NK-92 (cell line): ENCODE data around the gene ACACB.
"Not testable (repeated sequence)": the region's sequence is repeated elsewhere in the genome, so short reads cannot be mapped to it uniquely, and the experiment has no call there.

Experiments used
- DNase-seq: peaks from one replicate; lab custom pipeline; 2025; ENCODE audit not compliant: unreplicated experiment; lab: John Stamatoyannopoulos, UW

The ACACB gene

DNA sequence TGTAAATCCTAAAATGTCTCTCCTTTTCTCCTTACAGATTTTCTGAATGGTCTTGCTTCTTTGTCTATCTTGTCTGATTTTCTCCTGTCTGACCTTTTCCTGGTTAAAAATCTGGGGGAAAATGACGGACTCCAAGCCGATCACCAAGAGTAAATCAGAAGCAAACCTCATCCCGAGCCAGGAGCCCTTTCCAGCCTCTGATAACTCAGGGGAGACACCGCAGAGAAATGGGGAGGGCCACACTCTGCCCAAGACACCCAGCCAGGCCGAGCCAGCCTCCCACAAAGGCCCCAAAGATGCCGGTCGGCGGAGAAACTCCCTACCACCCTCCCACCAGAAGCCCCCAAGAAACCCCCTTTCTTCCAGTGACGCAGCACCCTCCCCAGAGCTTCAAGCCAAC is 23.0 kb downstream of the ACACB start:
- DNase-seq, result no peak

DNA sequence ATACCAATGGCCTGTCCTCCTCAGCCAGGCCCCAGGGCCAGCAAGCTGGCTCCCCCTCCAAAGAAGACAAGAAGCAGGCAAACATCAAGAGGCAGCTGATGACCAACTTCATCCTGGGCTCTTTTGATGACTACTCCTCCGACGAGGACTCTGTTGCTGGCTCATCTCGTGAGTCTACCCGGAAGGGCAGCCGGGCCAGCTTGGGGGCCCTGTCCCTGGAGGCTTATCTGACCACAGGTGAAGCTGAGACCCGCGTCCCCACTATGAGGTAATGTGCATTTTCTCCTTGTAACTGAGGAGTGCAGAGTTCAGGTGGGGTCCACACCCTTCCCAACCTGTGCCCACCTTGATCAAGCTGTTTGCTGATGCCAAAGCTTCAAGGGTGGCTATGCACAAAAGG is 23.4 kb downstream of the ACACB start:
- DNase-seq, result no peak

DNA sequence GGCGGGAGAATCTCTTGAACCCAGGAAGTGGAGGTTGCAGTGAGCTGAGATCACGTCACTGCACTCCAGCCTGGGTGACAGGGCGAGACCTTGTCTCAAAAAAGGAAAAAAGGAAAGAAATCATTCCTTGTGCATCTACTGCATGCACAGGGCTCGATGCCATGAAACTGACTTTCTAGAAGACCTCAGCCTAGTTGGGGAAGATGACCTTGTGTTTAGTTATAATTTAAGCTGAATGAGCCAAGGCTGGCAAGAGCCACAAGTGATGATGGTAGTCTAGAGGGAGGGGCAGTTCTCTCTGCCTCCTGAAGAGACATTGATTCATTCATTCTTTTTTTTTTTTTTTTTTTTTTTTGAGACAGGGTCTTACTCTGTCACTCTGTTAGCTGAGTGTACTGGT is 24.2 kb downstream of the ACACB start:
- no peak for DNase-seq

DNA sequence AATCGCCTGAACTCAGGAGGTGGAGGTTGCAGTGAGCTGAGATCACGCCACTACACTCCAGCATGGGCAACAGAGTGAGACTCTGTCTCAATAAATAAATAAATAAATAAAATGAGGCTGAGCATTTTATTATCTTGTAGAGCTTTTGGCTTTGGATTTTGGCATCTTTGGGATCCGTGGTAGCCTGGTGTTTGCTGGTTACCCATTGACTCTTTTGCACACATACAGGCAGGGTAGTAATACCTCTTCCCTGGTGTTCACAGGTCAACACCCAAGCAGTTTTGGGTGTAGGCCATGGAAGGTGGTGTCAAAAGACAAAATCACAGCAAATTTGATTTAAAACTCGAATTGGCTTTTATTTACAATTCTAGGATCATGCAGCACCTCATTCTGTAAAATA is 27.8 kb downstream of the ACACB start:
- DNase-seq, result no peak

DNA sequence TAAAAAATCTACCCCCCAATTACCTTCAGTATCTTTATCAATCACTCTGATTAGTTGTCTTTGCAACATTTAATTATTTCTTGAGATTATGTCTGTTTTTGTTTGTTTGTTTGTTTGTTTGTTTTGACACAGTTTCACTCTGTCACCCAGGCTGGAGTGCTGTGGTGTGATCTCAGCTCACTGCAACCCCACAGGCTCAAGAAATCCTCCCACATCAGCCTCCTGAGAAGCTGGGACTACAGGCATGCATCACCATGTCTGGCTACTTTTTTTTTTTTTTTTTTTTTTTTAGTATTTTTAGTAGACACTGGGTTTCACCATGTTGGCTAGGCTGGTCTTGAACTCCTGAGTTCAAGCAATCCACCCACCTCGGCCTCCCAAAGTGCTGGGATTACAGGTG is 30.7 kb downstream of the ACACB start:
- DNase-seq, result not testable (repeated sequence)

DNA sequence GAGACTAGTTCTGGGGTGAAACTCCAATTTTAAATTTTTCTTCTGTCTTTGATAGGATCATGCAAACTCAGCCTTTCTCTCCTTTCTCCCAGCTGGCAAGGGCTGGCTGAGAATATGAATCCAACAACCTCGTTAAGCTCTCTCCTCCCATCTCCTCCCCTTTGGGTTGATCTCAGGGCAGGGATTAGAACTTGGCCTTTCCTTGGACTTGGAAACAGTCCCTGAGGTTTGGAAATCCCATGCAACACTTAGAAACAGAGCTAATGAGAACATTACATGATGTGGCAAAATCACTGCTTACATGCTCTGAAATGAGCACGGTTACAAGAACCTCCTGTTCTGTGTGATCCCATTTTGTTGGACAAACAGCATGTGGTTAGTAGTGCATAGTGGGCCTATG is 31.6 kb downstream of the ACACB start:
- DNase-seq, result no peak

DNA sequence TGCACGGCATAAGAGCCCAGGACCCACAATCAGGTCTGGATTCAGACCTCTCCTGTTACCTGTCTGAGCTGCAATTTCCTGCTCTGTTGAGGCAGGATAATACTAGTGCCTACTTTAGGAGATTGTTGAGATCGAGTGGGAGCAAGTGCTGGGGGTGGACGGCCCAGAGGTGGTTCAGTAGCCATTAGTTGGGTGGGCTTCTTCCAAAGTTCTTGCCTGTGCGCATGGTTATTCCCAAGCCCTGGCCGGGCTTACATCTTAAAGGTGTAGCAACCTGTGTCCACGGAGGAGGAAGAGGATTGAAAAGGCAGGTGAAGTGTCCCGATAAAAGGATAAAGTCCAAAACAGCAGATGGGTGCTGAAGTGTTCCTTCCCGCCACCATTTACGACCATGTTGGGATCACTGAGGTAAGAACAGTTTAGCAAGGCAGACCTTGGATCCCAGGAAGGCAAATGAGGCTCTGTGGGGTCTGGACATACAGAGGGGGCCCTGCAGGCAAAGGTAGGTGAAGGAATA is 33.8 kb downstream of the ACACB start:
- no peak for DNase-seq

DNA sequence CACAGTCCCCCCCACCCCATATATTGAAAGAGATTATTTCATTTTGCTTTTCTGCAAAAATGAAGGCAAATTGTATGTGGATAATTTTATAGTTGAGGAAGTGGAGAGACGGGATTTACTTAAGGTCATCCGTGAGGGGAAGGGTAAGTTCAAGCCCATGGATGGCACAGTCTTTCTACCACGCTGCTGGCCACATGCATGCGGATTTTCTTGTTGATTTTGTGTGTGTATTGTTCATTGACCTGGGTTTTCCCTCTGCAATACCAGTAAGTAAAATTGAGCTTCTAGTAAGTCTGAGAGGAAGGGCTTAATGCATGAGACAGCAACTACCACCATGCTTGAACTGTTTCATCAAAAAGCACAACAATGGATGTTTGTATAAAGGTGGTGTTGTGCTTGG is 35.1 kb downstream of the ACACB start:
- DNase-seq, result no peak

DNA sequence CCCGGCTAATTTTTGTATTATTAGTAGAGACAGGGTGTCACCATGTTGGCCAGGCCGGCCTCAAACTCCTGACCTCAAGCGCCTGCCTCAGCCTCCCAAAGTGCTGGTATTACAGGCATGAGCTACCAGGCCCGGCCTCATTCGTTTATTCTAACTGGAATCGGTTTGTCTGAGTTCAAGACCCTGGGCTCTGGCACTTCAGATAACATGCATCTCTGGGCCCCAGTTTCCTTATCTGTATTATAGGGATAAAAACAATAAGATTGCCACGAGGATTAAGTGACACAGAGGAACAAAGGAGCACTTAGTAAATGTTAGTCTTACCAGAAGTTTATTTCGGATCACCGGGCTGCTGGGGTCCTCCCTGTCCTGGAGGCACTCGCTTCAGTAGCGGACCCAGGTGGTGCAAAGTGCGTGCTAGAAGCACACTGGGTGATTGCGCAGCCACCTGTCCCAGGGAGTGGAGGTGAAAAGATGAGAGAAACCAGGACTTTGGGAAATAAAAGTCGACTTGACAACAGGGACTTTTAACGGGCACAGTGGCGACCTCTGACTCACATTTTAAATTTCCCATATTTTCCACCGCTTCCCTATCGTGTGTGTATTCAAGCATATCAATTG is 37.5 kb downstream of the ACACB start:
- no peak for DNase-seq

DNA sequence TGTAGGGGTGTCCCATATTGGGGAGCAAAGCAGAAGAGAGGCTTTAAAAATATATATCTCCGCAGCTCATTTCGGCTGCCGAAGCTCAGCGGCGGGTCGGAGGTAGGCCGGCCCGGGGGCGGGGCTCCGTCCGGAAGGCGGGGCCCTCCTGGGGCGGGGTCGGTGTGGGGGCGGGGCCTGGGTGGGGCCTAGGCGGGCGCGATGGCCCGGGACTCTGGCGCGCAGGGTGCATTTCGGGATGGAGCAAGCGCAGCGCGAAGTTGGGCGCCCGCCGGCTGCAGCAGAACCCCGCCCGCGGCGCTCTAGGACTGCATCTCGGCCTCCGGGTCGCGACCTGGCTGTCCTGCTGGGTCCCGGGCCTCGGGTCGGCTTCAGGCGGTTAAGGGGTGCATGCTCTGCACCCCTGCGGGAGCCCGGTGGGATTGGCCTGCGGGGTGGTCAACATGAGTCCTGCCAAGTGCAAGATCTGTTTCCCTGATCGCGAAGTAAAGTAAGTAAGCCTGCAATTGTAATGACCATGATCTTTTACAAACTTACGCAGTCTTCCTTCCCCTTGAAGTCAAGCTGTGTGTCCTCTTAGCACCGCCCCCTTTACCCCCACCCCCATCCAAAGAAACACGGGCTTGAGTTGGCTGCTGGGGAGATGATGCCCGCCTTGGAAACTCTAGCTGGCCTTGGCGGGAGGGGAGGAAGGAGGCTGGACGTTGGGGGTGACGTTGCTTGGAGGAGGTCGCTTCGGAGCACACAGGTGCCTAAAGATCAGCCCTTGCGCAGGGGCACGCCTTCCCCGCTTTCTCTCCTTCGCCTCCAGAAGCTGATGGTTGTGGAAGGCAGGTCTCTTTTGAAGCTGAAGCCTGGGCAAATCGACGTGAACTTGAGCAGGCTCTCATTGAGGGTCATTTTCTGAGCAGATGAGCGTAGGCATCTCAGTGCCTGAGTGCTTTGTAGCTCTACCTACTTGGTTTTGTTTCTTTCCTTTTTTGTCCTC is 38.4 kb downstream of the ACACB start:
- no peak for DNase-seq

DNA sequence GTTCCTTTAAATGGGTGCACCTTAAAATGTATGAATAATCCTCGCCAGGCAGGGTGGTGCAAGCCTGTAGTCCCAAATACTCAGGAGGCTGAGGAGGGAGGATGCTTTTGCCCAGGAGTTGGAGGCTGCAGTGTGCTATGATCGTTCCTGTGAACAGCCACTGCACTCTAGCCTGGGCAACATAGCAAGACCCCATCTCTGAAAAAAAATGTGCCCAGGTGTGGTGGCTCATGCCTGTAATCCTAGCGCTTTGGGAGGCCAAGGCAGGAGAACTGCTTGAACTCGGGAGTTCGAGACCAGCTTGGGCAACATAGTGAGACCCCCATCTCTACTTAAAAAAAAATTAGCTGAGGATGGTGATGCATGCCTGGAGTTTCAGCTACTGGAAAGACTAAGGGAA is 39.6 kb downstream of the ACACB start:
- DNase-seq, result no peak

DNA sequence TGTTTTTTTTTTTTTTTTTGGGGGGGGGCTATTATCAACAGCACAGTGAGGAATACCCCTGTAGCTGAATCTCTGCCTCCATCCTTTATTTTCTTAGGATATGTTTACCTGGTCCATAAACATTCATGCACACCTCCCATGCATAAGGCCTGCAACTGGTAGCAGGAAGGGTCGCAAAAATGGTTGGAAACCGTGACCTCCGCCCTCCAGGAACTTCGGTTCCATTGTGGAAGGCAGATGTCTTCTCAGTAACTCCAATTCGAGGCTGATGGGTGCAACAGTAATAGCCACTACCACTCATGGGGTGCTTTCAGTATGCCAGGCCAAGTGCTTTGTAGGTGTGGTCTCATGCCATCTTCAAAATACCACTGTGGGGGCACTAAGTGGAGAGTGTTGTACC is 40.2 kb downstream of the ACACB start:
- no peak for DNase-seq

DNA sequence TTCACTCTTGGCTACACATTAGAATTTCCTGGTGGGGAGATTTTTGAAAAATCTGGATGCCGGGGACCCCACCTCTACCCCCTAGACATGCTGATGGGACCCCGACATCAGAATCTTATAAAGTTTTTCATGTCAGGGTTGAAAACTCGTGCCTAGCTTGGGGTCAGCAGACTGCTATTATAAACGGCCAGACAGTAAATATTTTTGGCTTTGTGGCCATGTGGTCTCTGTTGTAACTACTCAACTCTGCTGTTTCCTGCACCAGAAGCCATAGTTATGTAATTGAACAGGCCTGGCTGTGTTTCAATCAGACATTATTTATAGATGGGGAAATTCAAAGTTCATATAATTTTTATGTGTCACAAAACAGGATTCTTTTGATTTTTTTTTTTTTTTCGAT is 41.6 kb downstream of the ACACB start:
- DNase-seq, result no peak

DNA sequence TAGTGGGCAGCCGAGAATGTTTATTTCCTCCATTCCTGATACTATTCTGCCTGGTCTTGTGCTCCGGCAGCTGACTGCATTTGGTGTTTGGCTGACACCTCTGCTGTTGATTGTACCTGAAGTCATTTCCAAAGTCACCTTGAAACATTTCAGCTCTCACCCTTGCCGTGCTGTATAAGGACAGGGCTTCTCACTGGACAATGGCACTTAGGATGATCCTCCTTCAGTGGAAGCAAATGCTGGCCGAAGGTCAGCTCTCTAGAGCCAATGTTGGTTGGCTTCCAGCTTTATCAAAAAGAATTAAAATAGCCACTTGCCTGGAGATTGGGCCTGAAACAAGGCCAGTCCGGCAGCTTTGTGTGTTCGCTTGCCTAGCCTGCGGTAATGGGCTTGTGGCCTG is 44.0 kb downstream of the ACACB start:
- no peak for DNase-seq

DNA sequence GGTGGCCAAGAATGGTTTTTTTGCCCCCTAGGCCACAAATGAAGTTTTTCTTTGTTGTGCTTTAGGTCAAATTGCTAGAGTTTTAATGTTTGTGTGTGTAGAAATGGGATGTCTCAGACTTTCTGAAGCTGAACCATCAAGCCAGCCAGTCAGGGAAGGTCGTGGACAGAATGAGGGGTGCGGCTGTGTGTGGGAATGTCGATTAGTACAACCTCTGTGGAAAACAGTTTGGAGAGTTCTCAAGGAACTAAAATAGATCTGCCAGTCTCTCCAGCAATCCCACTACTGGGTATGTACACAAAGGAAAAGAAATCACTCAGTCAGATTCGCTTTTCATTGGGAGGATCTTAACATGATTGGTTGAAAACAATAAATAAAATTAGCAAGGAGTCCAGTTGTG is 44.5 kb downstream of the ACACB start:
- DNase-seq, result no peak

DNA sequence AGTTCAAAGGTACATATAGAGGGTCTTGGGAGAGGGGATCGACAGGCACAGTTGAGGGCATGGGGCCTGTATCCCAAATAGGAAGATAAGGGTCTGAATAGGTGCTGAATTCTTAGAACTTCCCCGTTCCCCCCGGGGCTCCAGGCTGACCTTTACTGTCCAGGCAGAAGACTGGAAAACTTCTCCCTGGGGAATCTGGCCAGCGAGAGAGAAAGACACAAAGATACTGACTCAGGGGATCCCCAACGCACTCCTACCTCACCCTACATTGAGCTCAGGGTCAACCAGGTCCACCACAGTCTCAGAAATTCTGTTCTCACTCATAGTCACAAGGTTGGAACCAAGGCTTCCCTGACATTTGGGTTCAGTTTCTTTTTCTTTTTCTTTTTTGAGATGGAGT is 46.2 kb downstream of the ACACB start:
- DNase-seq, result no peak

DNA sequence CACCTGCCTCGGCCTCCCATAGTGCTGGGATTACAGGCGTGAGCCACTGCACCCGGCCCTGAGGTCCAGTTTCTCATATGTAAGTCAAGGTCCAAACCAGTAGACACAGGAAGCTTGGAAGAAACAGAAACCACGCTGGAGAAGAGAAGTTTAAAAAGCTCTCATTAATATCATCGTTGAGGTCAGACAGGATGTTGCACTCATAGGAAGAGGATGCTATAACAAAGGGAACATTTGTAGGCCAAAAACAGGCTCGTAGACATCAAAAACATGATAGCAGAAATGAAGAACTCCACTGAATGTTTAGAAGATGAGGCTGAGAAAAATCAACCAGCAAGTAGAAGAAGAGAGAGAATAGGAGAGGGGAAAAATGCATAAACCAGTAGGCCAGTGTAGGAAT is 46.8 kb downstream of the ACACB start:
- DNase-seq, result no peak

DNA sequence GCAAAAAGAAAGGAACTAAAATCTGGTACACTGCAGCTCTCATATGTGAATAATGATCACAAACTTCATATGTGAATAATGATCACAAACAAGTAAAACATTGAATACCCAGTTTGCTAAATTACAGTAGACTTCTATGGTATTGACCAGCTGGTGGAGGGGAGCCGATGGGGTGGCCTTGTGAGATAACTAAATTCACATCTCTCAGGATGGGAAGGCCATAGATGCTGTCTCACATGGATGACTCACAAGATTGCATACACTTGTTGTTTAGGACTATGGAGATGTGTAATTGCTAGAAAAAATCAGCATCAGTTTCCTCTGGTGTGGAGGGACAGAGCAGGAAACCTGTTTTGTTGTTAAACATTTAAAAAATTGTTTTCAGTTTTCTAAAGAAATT is 49.2 kb downstream of the ACACB start:
- DNase-seq, result no peak

DNA sequence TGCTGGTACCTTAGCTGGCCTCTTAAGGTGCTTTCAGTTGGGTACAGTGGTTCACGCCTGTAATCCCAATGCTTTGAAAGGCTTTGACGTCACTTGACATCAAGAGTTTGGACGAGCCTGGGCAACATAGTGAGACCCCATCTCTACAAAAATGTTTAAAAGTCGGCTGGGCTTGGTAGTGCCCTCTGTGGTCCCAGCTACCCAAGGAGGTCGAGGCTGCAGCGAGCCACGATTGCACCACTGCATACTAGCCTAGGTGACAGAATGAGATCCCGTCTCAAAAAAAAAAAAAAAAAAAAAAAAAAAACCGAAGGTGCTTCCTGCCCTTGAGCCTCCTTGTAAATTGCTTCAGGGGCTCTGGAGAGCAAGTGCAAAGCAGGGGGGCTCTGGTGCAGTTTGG is 50.0 kb downstream of the ACACB start:
- no peak for DNase-seq

DNA sequence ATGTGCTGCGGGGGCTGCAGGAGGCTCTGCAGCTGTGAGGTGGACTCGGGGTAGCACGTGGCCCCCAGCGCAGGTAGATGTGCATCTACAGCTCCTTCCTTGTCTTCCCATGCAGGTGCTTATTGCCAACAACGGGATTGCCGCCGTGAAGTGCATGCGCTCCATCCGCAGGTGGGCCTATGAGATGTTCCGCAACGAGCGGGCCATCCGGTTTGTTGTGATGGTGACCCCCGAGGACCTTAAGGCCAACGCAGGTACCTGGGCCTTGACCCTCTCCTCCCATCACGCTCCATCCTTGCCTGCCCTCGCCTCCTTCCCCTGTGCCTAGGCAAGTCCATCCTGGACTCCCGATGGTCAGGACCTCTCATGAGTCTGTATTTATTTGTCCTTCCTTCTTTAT is 51.4 kb downstream of the ACACB start:
- no peak for DNase-seq

DNA sequence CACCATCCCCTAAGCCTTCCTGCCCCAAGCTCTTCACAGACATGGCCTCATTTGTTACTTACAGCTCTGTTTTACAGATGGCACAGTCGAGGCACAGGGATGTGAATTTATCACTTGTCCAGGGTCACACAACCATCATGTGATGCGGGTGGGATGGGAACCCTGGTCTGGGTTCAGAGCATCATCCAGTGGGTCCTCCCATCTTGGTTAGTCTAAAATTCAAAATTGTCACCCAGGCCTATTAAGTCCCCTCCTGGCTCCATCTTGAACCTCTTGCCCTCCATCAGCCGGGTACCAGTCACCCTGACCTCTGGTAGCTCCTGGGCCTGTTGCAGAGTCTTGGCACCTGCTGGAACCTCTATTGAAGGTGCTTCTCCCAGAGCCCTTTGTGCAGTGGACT is 52.9 kb downstream of the ACACB start:
- DNase-seq, result no peak

DNA sequence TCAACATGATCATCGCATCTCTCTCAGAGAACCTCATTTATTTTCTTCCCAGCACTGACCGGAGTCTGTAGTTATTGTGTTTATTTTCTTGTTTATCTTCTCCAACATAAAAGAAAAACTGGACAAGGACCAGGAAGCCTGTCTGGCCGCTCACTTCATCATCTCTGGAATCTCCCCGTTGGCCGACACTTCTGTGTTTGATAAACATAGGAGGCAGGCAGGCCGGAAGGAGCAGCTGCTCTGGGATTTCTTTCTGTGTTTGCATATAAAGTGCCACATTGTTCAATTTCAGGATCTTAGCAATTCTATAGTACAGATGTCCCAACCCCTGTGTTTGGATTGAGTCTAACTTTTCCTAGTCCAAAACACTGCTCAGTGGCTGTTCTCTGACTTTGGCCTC is 53.3 kb downstream of the ACACB start:
- no peak for DNase-seq
